ENCODE measurements around the gene SLF2. TPM values are rescaled to one million over a fixed set of nuclear protein-coding genes. Genes with fewer than 3 reads are reported as not detected.

SLF2 gene
- total and polyA plus RNA-seq, 9 of the 15 experiments (the other 6 are each of a cell fraction or from before 2014, with no cell fraction given): 1.7 to 18.4 (median 7.8) TPM

GRCh38 chr10:100969187-100970075 is 56.7 kb downstream of the SLF2 start, which contains the start of gene SEMA4G (continued):
- TF ChIP-seq PCBP1 (IDR thresholded peaks at IDR 0.05; ENCODE audit: low read depth, low read length, poor library complexity, severe bottlenecking) (no peak), PHF21A (IDR thresholded peaks at IDR 0.05; ENCODE audit: borderline replicate concordance, low read depth) (no peak), TCF7 (IDR thresholded peaks at IDR 0.05; ENCODE audit: borderline replicate concordance) (no peak), CBFA2T3 (IDR thresholded peaks at IDR 0.05) (no peak), GMEB1 (CRISPR knock-in tag; IDR thresholded peaks at IDR 0.05) (no peak), ZNF212 (CRISPR knock-in tag; IDR thresholded peaks at IDR 0.05) (no peak), NR4A1 (CRISPR knock-in tag; IDR thresholded peaks at IDR 0.05) (no peak), NR4A1 (tag; IDR thresholded peaks at IDR 0.05) (no peak), EGR1 (conservative IDR thresholded peaks at IDR 0.05) (no peak), UBTF (IDR thresholded peaks at IDR 0.05; ENCODE audit: borderline replicate concordance in 1 of 2, low read depth in 2 of 2, low read length in 2 of 2) (no peak), YY1 (IDR thresholded peaks at IDR 0.05; ENCODE audit: borderline replicate concordance in 1 of 3, control insufficient read depth in 1 of 3, extremely low read depth in 1 of 3, insufficient read depth in 3 of 3, insufficient read length in 1 of 3, insufficient replicate concordance in 2 of 3, low read depth in 1 of 3, low read length in 2 of 3) (peak in 1 of 3 experiments; percentile 30), SREBF2 (CRISPR knock-in tag; IDR thresholded peaks at IDR 0.05) (no peak), E2F6 (IDR thresholded peaks at IDR 0.05; ENCODE audit: borderline replicate concordance in 1 of 2, extremely low read depth in 1 of 2, insufficient read depth in 1 of 2, insufficient read length in 1 of 2, low read depth in 1 of 2, low read length in 1 of 2, poor library complexity in 1 of 2, severe bottlenecking in 1 of 2) (peak; percentile 21 to 60), JUN (IDR thresholded peaks at IDR 0.05; ENCODE audit: borderline replicate concordance, low read depth, low read length) (no peak), JUN (CRISPR knock-in tag; IDR thresholded peaks at IDR 0.05; ENCODE audit: borderline replicate concordance) (no peak), ZNF274 (IDR thresholded peaks at IDR 0.05; ENCODE audit: borderline replicate concordance, low read depth, low read length) (no peak)
